ENCODE results near the gene PYHIN1.

PYHIN1 gene

GRCh38 chr1:159009287-159009686 is 77.9 kb downstream of the PYHIN1 start:
- no peak for DNase-seq (ENCODE audit: low read depth)
- peak overlapping the region; percentile 15 for H3K4me3 ChIP-seq (ENCODE audit: control insufficient read depth, low read depth, low read length)
- no peak for TF ChIP-seq CTCF (conservative IDR thresholded peaks at IDR 0.05; ENCODE audit: control insufficient read depth, insufficient read depth, low read depth, low read length)

GRCh38 chr1:159009704-159010361 is 78.5 kb downstream of the PYHIN1 start, which contains the start of gene IFI16:
Gene IFI16 (plus strand): TSS chr1:159009907. CDS start chr1:159014681, 4,774 bp downstream.
- no peak for TF ChIP-seq CTCF (conservative IDR thresholded peaks at IDR 0.05; ENCODE audit: control insufficient read depth, insufficient read depth, low read depth, low read length)
- peak; percentile 98 for DNase-seq (ENCODE audit: low read depth)
- peak within 1 kb of the TSS; percentile 94 for H3K4me3 ChIP-seq (ENCODE audit: control insufficient read depth, low read depth, low read length)

GRCh38 chr1:159010391-159010790 is 79.0 kb downstream of the PYHIN1 start:
- peak overlapping the region; percentile 94 for H3K4me3 ChIP-seq (ENCODE audit: control insufficient read depth, low read depth, low read length)
- TF ChIP-seq CTCF (conservative IDR thresholded peaks at IDR 0.05; ENCODE audit: control insufficient read depth, insufficient read depth, low read depth, low read length) = no peak
- no peak for DNase-seq (ENCODE audit: low read depth)

GRCh38 chr1:159011001-159011400 is 79.6 kb downstream of the PYHIN1 start:
- DNase-seq (ENCODE audit: low read depth) = peak; percentile 37

GRCh38 chr1:159011751-159012150 is 80.4 kb downstream of the PYHIN1 start:
- peak overlapping the region; percentile 94 for H3K4me3 ChIP-seq (ENCODE audit: control insufficient read depth, low read depth, low read length)

More at GRCh38 chr1:159011001-159011400, 79.6 kb downstream of the PYHIN1 start:
- H3K4me3 ChIP-seq (ENCODE audit: control insufficient read depth, low read depth, low read length) = peak overlapping the region; percentile 94

GRCh38 chr1:159012495-159012894 is 81.1 kb downstream of the PYHIN1 start:
- TF ChIP-seq CTCF (conservative IDR thresholded peaks at IDR 0.05; ENCODE audit: control insufficient read depth, insufficient read depth, low read depth, low read length) = no peak
- peak overlapping the region; percentile 94 for H3K4me3 ChIP-seq (ENCODE audit: control insufficient read depth, low read depth, low read length)
- peak; percentile 49 for DNase-seq (ENCODE audit: low read depth)

More at GRCh38 chr1:159011751-159012150, 80.4 kb downstream of the PYHIN1 start:
- DNase-seq (ENCODE audit: low read depth) = no peak
- no peak for TF ChIP-seq CTCF (conservative IDR thresholded peaks at IDR 0.05; ENCODE audit: control insufficient read depth, insufficient read depth, low read depth, low read length)

- no peak for TF ChIP-seq CTCF (conservative IDR thresholded peaks at IDR 0.05; ENCODE audit: control insufficient read depth, insufficient read depth, low read depth, low read length)
- no peak for DNase-seq (ENCODE audit: low read depth)
- no peak overlapping the region for H3K4me3 ChIP-seq (ENCODE audit: control insufficient read depth, low read depth, low read length)
Observed at GRCh38 chr1:159014003-159014571, 82.7 kb downstream of the PYHIN1 start.
